Measurements from ENCODE around the gene RBM5. TPM values are rescaled to one million over a fixed set of nuclear protein-coding genes. Genes with fewer than 3 reads are reported as not detected.

RBM5 gene
- total and polyA plus RNA-seq, 2 donors (not counting 1 experiment from before 2014, with no cell fraction given): 405 to 464 TPM

GRCh38 chr3:50163572-50164455 is 75.1 kb downstream of the RBM5 start:
- Mint-ChIP-seq H3K9me3 (ENCODE audit: insufficient read depth) (no peaks in the 10 kb centered on the region), H3K4me1 (no peaks in the 10 kb centered on the region), H3K4me3 (no peak overlapping the region), H3K27ac (no peak overlapping the region), H3K27me3 (peaks cover 9% of the 10 kb centered on the region)
- Histone ChIP-seq H3K27ac (ENCODE audit: low read length in 2 of 2) (no peak overlapping the region), H3K9me3 (ENCODE audit: control extremely low read depth in 1 of 3, control insufficient read depth in 2 of 3, insufficient read depth in 1 of 3, low read length in 2 of 3) (no peaks in the 10 kb centered on the region), H3K36me3 (replicated peaks in 1 of 2; ENCODE audit: control extremely low read depth in 1 of 2, control insufficient read depth in 1 of 2, extremely low read depth in 1 of 2, insufficient read depth in 2 of 2, low read length in 1 of 2) (no peaks in the 10 kb centered on the region), H3K27me3 (replicated peaks in 1 of 4; ENCODE audit: control extremely low read depth in 1 of 4, control insufficient read depth in 3 of 4, insufficient read depth in 4 of 4, low read length in 3 of 4) (no peaks in the 10 kb centered on the region), H3K4me3 (ENCODE audit: control extremely low read depth in 1 of 5, extremely low read depth in 1 of 5, insufficient read depth in 1 of 5, low read depth in 2 of 5, low read length in 4 of 5) (no peak overlapping the region), H3K9ac (ENCODE audit: low read length) (no peak overlapping the region), H3K79me2 (ENCODE audit: control insufficient read depth, insufficient read depth, low read length) (no peaks in the 10 kb centered on the region), H2AFZ (ENCODE audit: insufficient read depth, low read depth, low read length, poor library complexity, severe bottlenecking) (no peak overlapping the region), H4K20me1 (ENCODE audit: control insufficient read depth, insufficient read depth, low read length, poor library complexity, severe bottlenecking) (no peaks in the 10 kb centered on the region), H3K4me2 (replicated peaks; ENCODE audit: low read depth, low read length, poor library complexity, severe bottlenecking) (no peak overlapping the region), H3K4me1 (ENCODE audit: control insufficient read depth in 2 of 2, insufficient read depth in 2 of 2, low read length in 2 of 2) (no peaks in the 10 kb centered on the region)
- DNase-seq (no peak), ATAC-seq (ENCODE audit: low read depth) (no peak)
- ChIA-PET CTCF (interaction anchor here (1.3 to 1.4 kb wide), 2 partner anchors 29 to 31 kb away, joined by 3 to 5 read pairs; no protein-coding TSS in a partner anchor), POLR2A (no interaction called here)
- intact Hi-C loops (cut with micrococcal nuclease): no loop called here
- TF ChIP-seq, protein P1, sequence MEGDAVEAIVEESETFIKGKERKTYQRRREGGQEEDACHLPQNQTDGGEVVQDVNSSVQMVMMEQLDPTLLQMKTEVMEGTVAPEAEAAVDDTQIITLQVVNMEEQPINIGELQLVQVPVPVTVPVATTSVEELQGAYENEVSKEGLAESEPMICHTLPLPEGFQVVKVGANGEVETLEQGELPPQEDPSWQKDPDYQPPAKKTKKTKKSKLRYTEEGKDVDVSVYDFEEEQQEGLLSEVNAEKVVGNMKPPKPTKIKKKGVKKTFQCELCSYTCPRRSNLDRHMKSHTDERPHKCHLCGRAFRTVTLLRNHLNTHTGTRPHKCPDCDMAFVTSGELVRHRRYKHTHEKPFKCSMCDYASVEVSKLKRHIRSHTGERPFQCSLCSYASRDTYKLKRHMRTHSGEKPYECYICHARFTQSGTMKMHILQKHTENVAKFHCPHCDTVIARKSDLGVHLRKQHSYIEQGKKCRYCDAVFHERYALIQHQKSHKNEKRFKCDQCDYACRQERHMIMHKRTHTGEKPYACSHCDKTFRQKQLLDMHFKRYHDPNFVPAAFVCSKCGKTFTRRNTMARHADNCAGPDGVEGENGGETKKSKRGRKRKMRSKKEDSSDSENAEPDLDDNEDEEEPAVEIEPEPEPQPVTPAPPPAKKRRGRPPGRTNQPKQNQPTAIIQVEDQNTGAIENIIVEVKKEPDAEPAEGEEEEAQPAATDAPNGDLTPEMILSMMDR (IDR thresholded peaks at IDR 0.05): no peak
- TF ChIP-seq EZH2 (IDR thresholded peaks at IDR 0.05; ENCODE audit: borderline replicate concordance, insufficient read depth, low read depth, low read length, poor library complexity, severe bottlenecking): no peak
- 89% methylated on average over 8 of the region's 8 CpGs for WGBS (ENCODE audit: insufficient coverage)

DNA sequence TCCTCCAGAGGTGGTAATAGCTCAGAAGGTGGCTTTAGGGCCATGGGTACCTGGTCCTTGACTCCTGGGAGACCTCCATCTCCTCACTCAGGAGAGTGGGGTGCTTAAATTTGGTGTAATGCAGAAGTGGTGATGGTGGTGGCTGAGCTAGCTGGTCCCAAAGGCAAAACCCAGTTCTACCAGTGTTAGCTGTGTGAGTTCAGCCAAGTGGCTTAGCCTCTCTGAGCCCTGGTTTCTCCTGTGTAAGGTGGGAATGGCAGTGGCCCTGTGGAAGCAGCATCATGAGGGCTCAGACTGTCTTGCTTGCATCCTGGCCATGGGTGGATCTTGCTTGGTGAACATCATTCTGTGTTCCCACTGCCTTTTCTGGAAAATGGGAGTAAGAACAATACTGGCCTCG is 75.8 kb downstream of the RBM5 start:
- no peak for ATAC-seq (ENCODE audit: low read depth)
- Mint-ChIP-seq H3K27me3 (peaks cover 9% of the 10 kb centered on the region), H3K4me3 (no peak overlapping the region), H3K27ac (no peak overlapping the region), H3K4me1 (no peaks in the 10 kb centered on the region), H3K9me3 (ENCODE audit: insufficient read depth) (no peaks in the 10 kb centered on the region)
- Histone ChIP-seq H2AFZ (ENCODE audit: insufficient read depth, low read depth, low read length, poor library complexity, severe bottlenecking) (no peak overlapping the region), H3K4me1 (ENCODE audit: control insufficient read depth in 2 of 2, insufficient read depth in 2 of 2, low read length in 2 of 2) (no peaks in the 10 kb centered on the region), H3K27ac (ENCODE audit: low read length in 2 of 2) (no peak overlapping the region), H3K9ac (ENCODE audit: low read length) (no peak overlapping the region), H3K4me2 (replicated peaks; ENCODE audit: low read depth, low read length, poor library complexity, severe bottlenecking) (no peak overlapping the region), H3K36me3 (replicated peaks in 1 of 2; ENCODE audit: control extremely low read depth in 1 of 2, control insufficient read depth in 1 of 2, extremely low read depth in 1 of 2, insufficient read depth in 2 of 2, low read length in 1 of 2) (no peaks in the 10 kb centered on the region), H3K27me3 (replicated peaks in 1 of 4; ENCODE audit: control extremely low read depth in 1 of 4, control insufficient read depth in 3 of 4, insufficient read depth in 4 of 4, low read length in 3 of 4) (no peaks in the 10 kb centered on the region), H4K20me1 (ENCODE audit: control insufficient read depth, insufficient read depth, low read length, poor library complexity, severe bottlenecking) (no peaks in the 10 kb centered on the region), H3K79me2 (ENCODE audit: control insufficient read depth, insufficient read depth, low read length) (no peaks in the 10 kb centered on the region), H3K4me3 (ENCODE audit: control extremely low read depth in 1 of 5, extremely low read depth in 1 of 5, insufficient read depth in 1 of 5, low read depth in 2 of 5, low read length in 4 of 5) (no peak overlapping the region), H3K9me3 (ENCODE audit: control extremely low read depth in 1 of 3, control insufficient read depth in 2 of 3, insufficient read depth in 1 of 3, low read length in 2 of 3) (no peaks in the 10 kb centered on the region)
- intact Hi-C loops (cut with micrococcal nuclease): no loop called here
- 25% methylated on average over 1 of the region's 1 CpG for WGBS (ENCODE audit: insufficient coverage)
- ChIA-PET POLR2A (no interaction called here), CTCF (interaction anchor here (1.3 to 1.4 kb wide), 2 partner anchors 28 to 30 kb away, joined by 3 to 5 read pairs; no protein-coding TSS in a partner anchor)
- no peak for TF ChIP-seq EZH2 (IDR thresholded peaks at IDR 0.05; ENCODE audit: borderline replicate concordance, insufficient read depth, low read depth, low read length, poor library complexity, severe bottlenecking)
- TF ChIP-seq, protein P1 (IDR thresholded peaks at IDR 0.05): no peak
- DNase-seq: no peak

All from B cell (primary cell).